K562 (cell line): ENCODE measurements around the gene ZSWIM6. TPM values are rescaled to one million over a fixed set of nuclear protein-coding genes. Genes with fewer than 3 reads are reported as not detected.

Source experiments
- ATAC-seq: fragments of 200-7000 bp; cut with Tn5 transposase; 3 replicates; pipeline ENCODE4 v1.9.1; 2020; ENCODE audit warnings: moderate library complexity
- BruUV-seq: library from RNA; stranded (reverse); fragments of 400-500 nt; replicated peaks from 2 replicates; lab custom pipeline; 2021; lab: Mats Ljungman, UMichigan
- CTCF ChIA-PET: fragments of 300-600 bp; formaldehyde crosslinking; extraction: SDS; loops from one replicate; lab custom pipeline; 2021; ENCODE audit warnings: low intra/inter-chr PET ratio; lab: Yijun Ruan, JAX
- POLR2A ChIA-PET: fragments of 300-600, 350-650 bp; sonication (Branson Sonifier 250); formaldehyde crosslinking; extraction: SDS; loops from one replicate; lab custom pipeline; 2021; ENCODE audit warnings: antibody characterized with exemption, inconsistent platforms; lab: Yijun Ruan, JAX
- DNase-seq, 4 experiments: peaks; one replicate each; pipeline versions ENCODE4 v3.0.0 to v3.0.0-alpha.2; 2011 to 2018; ENCODE audit warnings: low spot score in 3 of 4, mixed read lengths in 3 of 4; ENCODE audit errors: extremely low read depth in 1 of 4
- FAIRE-seq: peaks from 2 replicates; lab custom pipeline; 2011; peaks lifted over from hg19 to GRCh38; lab: Jason Lieb, UNC
- H2AFZ ChIP-seq: 2 replicates; pipeline ENCODE4 v1.6.0; 2011; ENCODE audit warnings: low read depth, low read length, control low read depth, inconsistent platforms
- H3K27ac ChIP-seq: fragments of 200-600 bp; 3 replicates; pipeline ENCODE4 v1.8.0; 2011; ENCODE audit warnings: low read depth, mild to moderate bottlenecking, control low read depth, inconsistent platforms, low read length, moderate library complexity, mixed read lengths; ENCODE audit errors: extremely low read depth
- H3K27me3 ChIP-seq, 2 experiments: fragments of 300-600 bp in 1 of 2; 2 replicates in 1 of 2; 3 replicates in 1 of 2; pipeline versions ENCODE4 v1.6.0 to v1.8.0; 2011; ENCODE audit warnings: inconsistent platforms in 2 of 2, low read length in 2 of 2, mild to moderate bottlenecking in 1 of 2, mixed read lengths in 1 of 2, moderate library complexity in 1 of 2; ENCODE audit not compliant: control insufficient read depth in 2 of 2, insufficient read depth in 2 of 2
- H3K36me3 ChIP-seq: fragments of 300-600 bp; 3 replicates; pipeline ENCODE4 v1.8.0; 2011; ENCODE audit warnings: mild to moderate bottlenecking, low read length, inconsistent platforms; ENCODE audit not compliant: control insufficient read depth, insufficient read depth
- H3K4me1 ChIP-seq, 2 experiments: fragments of 200-600 bp in 1 of 2; replicated peaks in 1 of 2; 2 replicates in 1 of 2; 3 replicates in 1 of 2; pipeline versions ENCODE4 v1.5.1 to v1.8.0; 2011; ENCODE audit warnings: inconsistent platforms in 2 of 2, low read length in 2 of 2, mild to moderate bottlenecking in 1 of 2, mixed read lengths in 1 of 2, moderate library complexity in 1 of 2; ENCODE audit not compliant: control insufficient read depth in 2 of 2, insufficient read depth in 2 of 2
- H3K4me2 ChIP-seq: 2 replicates; pipeline ENCODE4 v1.6.1; 2011; ENCODE audit warnings: low read length, control low read depth, inconsistent platforms, mixed read lengths; ENCODE audit not compliant: insufficient read depth
- H3K4me3 ChIP-seq: fragments of 200-600 bp; sonication (generic), shearing (Covaris generic); 2 replicates; pipeline ENCODE4 v1.5.1; 2016; ENCODE audit warnings: control low read depth, inconsistent platforms
- H3K79me2 ChIP-seq: fragments of 200-600 bp; 3 replicates; pipeline ENCODE4 v1.8.0; 2011; ENCODE audit warnings: low read length, inconsistent platforms; ENCODE audit not compliant: control insufficient read depth, insufficient read depth
- H3K9ac ChIP-seq, 2 experiments: 2 replicates each; pipeline versions ENCODE4 v1.6.0 to v1.6.1; 2011; ENCODE audit warnings: low read depth in 2 of 2, low read length in 2 of 2, control low read depth in 1 of 2, inconsistent platforms in 1 of 2, mild to moderate bottlenecking in 1 of 2, mixed read lengths in 1 of 2; ENCODE audit not compliant: insufficient read depth in 1 of 2
- H3K9me1 ChIP-seq: one replicate; pipeline ENCODE4 v1.6.0; 2011; ENCODE audit warnings: inconsistent platforms, mild to moderate bottlenecking, low read length, moderate library complexity; ENCODE audit not compliant: control insufficient read depth, insufficient read depth
- H3K9me3 ChIP-seq: replicated peaks from 2 replicates; pipeline ENCODE4 v1.5.1; 2011; ENCODE audit warnings: low read depth, low read length, inconsistent platforms; ENCODE audit not compliant: control insufficient read depth, insufficient read depth
- H4K20me1 ChIP-seq: replicated peaks from 2 replicates; pipeline ENCODE4 v1.6.1; 2011; ENCODE audit warnings: low read length, inconsistent platforms, mixed read lengths; ENCODE audit not compliant: control insufficient read depth, insufficient read depth
- ARID1B ChIP-seq: fragments of 450-650 bp; IDR thresholded peaks from 2 replicates; pipeline ENCODE4 v1.6.1; 2016; ENCODE audit warnings: antibody characterized with exemption, mild to moderate bottlenecking, inconsistent platforms
- ASH1L ChIP-seq: fragments of 450-650 bp; IDR thresholded peaks from 2 replicates; pipeline ENCODE4 v1.6.1; 2018; ENCODE audit warnings: borderline replicate concordance, mild to moderate bottlenecking, low read depth; ENCODE audit not compliant: partially characterized antibody
- COPS2 ChIP-seq: fragments of 450-650 bp; conservative IDR thresholded peaks from 2 replicates; pipeline ENCODE4 v1.6.1; 2016; ENCODE audit warnings: mild to moderate bottlenecking, moderate library complexity
- CTBP1 ChIP-seq: fragments of 450-650 bp; IDR thresholded peaks from 2 replicates; pipeline ENCODE4 v1.6.1; 2016; ENCODE audit warnings: borderline replicate concordance
- NR4A1 ChIP-seq, 2 experiments: fragments of 250-450 bp in 1 of 2; fragments of 450-650 bp in 1 of 2; sonication (Bioruptor Pico) in 1 of 2; IDR thresholded peaks; 2 replicates each; pipeline versions ENCODE4 v1.4.0 to v1.6.1; 2016 to 2020; ENCODE audit warnings: mild to moderate bottlenecking in 2 of 2, missing compliant biosample characterization in 1 of 2, missing genetic modification characterization in 1 of 2, moderate library complexity in 1 of 2
- RAD21 ChIP-seq, 2 experiments: fragments of 250-450 bp in 1 of 2; fragments of 450-650 bp in 1 of 2; sonication (Bioruptor Pico) in 1 of 2; formaldehyde crosslinking in 1 of 2; IDR thresholded peaks in 1 of 2; conservative IDR thresholded peaks in 1 of 2; 2 replicates each; pipeline versions ENCODE4 v1.4.0 to v1.8.0; 2020 to 2022; ENCODE audit warnings: mild to moderate bottlenecking in 2 of 2, moderate library complexity in 1 of 2
- RFX1 ChIP-seq: fragments of 450-650 bp; IDR thresholded peaks from 2 replicates; pipeline ENCODE4 v1.6.1; 2016; ENCODE audit warnings: mild to moderate bottlenecking, moderate library complexity
- TBL1XR1 ChIP-seq, 2 experiments: IDR thresholded peaks; 2 replicates each; pipeline ENCODE4 v1.6.1; 2012; ENCODE audit warnings: improper control_type of control experiment in 2 of 2, low read length in 2 of 2, mild to moderate bottlenecking in 1 of 2
- ZBTB8A ChIP-seq: fragments of 450-650 bp; IDR thresholded peaks from 2 replicates; pipeline ENCODE4 v1.6.1; 2018; ENCODE audit warnings: mild to moderate bottlenecking, moderate library complexity; ENCODE audit not compliant: partially characterized antibody
- ZNF224 ChIP-seq: sonication (generic); formaldehyde crosslinking; IDR thresholded peaks from 2 replicates; pipeline ENCODE4 v1.8.0; 2022; ENCODE audit warnings: mild to moderate bottlenecking, missing genetic modification reagents
- ZNF282 ChIP-seq: sonication (generic); formaldehyde crosslinking; IDR thresholded peaks from 2 replicates; pipeline ENCODE4 v1.8.1; 2023; ENCODE audit warnings: missing genetic modification reagents
- ZNF551 ChIP-seq: fragments of 250-450 bp; sonication (Bioruptor Pico); IDR thresholded peaks from 2 replicates; pipeline ENCODE4 v1.5.0; 2021; ENCODE audit warnings: mild to moderate bottlenecking, moderate library complexity
- WGBS: fragments of 100-300 bp; shearing (Covaris generic); methylation state at CpG from one replicate; pipeline ENCODE4 v1.1.6; 2016; ENCODE audit warnings: low coverage, mixed read lengths; ENCODE audit not compliant: insufficient coverage; ENCODE audit errors: missing lambda C conversion rate; 5-methylcytosine and 5-hydroxymethylcytosine counted together
- in situ Hi-C: fragments of 300-500 bp; cut with MboI; formaldehyde crosslinking; loops from 4 replicates; pipeline ENCODE4 v1.15.0; 2018; ENCODE audit warnings: inconsistent platforms, mixed read lengths
- intact Hi-C: fragments of 100-400 bp; cut with micrococcal nuclease; formaldehyde crosslinking; loops from 2 replicates; pipeline ENCODE4 v1.14.2; 2022
- polyA plus RNA-seq, 8 experiments: library from polyadenylated mRNA; depleted of rRNA in 4 of 8; stranded (reverse) in 5 of 8; unstranded in 3 of 8; fragments of >200 nt; fragmentation: Nextera tagmentation in 2 of 8; fragmentation: Illumina TruSeq in 1 of 8; extraction: Ambion mirVana in 2 of 8; extraction: Trizol in 1 of 8; gene quantifications; 2 replicates each; pipeline versions ENCODE4 v1.2.1 to v1.2.3, GENCODE V29; 2011 to 2014; ENCODE audit warnings: inconsistent platforms in 1 of 8, missing spikeins in 1 of 8
- total RNA-seq, 7 experiments: library from RNA; depleted of rRNA in 6 of 7; stranded (reverse); fragments of >200 nt in 6 of 7; fragmentation: Illumina TruSeq in 2 of 7; extraction: Trizol in 2 of 7; gene quantifications; 2 replicates each; pipeline versions ENCODE4 v1.2.1 to v1.2.3, GENCODE V29; 2011 to 2021; ENCODE audit warnings: low replicate concordance in 1 of 7
- TF ChIP-seq, protein P1 (sequence below): fragments of 250-450 bp; sonication (Bioruptor Pico); IDR thresholded peaks from 2 replicates; pipeline ENCODE4 v1.4.0; 2020; ENCODE audit warnings: mild to moderate bottlenecking

ZSWIM6 gene
- total and polyA plus RNA-seq, 9 of the 15 experiments (the other 6 are each of a cell fraction or from before 2014, with no cell fraction given) = 0.81 to 3.2 (median 2.0) TPM

DNA sequence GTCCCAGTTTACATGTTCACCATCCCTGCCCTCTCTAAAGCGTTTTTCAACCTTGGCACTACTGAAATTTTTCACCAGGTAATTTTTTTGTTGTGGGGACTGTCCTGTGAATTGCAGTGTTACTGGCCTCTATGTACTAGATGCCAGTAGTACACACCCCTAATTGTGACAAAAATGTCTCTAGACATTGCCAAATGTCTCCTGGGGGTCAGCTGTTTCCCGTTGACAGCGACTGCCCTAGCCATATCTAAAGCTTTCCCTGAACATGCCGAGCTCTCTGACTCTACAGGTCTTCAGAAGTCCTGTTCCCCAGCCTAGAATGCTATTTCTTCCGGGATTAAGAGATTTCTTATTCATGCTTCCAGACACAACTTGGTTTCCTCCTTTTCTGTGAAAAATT lies 235.3 kb downstream of the ZSWIM6 start:
- POLR2A ChIA-PET = no interaction called here
- intact Hi-C loops (no loop called here), in situ Hi-C loops (no loop called here)
- H3K4me2 ChIP-seq = no peak overlapping the region
- H3K9me3 ChIP-seq = no peaks in the 10 kb centered on the region
- H4K20me1 ChIP-seq = no peaks in the 10 kb centered on the region
- DNase-seq (no peak), FAIRE-seq (no peak), ATAC-seq (no peak)
- H3K9me1 ChIP-seq = no peaks in the 10 kb centered on the region
- H3K9ac ChIP-seq = no peak overlapping the region
- BruUV-seq = no TSS peak
- H3K36me3 ChIP-seq = no peaks in the 10 kb centered on the region
- CTCF ChIA-PET = no interaction called here
- no peak overlapping the region for H3K27ac ChIP-seq
- TF ChIP-seq TBL1XR1 (IDR thresholded peaks at IDR 0.05; ENCODE audit: low read length in 2 of 2) (no peak), ZBTB8A (no peak)
- TF ChIP-seq, protein P1, sequence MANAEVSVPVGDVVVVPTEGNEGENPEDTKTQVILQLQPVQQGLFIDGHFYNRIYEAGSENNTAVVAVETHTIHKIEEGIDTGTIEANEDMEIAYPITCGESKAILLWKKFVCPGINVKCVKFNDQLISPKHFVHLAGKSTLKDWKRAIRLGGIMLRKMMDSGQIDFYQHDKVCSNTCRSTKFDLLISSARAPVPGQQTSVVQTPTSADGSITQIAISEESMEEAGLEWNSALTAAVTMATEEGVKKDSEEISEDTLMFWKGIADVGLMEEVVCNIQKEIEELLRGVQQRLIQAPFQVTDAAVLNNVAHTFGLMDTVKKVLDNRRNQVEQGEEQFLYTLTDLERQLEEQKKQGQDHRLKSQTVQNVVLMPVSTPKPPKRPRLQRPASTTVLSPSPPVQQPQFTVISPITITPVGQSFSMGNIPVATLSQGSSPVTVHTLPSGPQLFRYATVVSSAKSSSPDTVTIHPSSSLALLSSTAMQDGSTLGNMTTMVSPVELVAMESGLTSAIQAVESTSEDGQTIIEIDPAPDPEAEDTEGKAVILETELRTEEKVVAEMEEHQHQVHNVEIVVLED (CRISPR knock-in tag) = no peak
- no peaks in the 10 kb centered on the region for H3K79me2 ChIP-seq
- 3% methylated on average over 5 of the region's 5 CpGs for WGBS
- no peak overlapping the region for H2AFZ ChIP-seq
- no peak overlapping the region for H3K4me3 ChIP-seq
- peaks cover 5 to 22% of the 10 kb centered on the region in 2 experiments; a peak in 4 of 5 replicates for H3K27me3 ChIP-seq
- H3K4me1 ChIP-seq = no peaks in the 10 kb centered on the region

DNA sequence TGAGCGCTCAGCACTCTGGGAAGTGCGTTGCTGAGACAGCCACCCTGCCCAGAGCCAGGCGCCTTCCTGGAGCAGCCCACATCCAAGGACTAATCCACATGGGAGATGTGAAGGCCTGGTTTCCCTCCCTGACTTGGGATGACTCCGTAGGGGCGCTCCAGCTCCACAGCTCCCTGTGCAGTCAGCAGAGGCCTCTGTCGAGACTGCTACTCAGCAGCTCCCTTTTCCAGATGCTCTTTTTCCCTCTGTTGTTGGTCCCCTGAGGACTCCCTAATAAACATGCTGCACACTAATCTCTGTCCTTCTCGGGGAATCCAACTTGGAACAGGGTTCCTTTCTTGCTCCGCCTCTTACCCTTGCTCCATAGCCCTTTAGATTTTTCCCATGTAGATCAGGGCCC lies 237.3 kb downstream of the ZSWIM6 start:
- intact Hi-C loops (no loop called here), in situ Hi-C loops (no loop called here)
- ChIA-PET POLR2A (no interaction called here), CTCF (no interaction called here)
- H3K27ac ChIP-seq = no peak overlapping the region
- ATAC-seq (no peak), FAIRE-seq (no peak), DNase-seq (no peak)
- H2AFZ ChIP-seq = no peak overlapping the region; the same call in 1 of the 2 replicates
- WGBS = 39% methylated on average over 8 of the region's 8 CpGs
- TF ChIP-seq ASH1L (no peak), CTBP1 (no peak), COPS2 (no peak), RFX1 (no peak), ARID1B (no peak), ZNF282 (CRISPR knock-in tag) (no peak), ZNF551 (CRISPR knock-in tag) (no peak), ZNF224 (no peak), NR4A1 (CRISPR knock-in tag; IDR thresholded peaks at IDR 0.05) (no peak), NR4A1 (tag; IDR thresholded peaks at IDR 0.05) (no peak), RAD21 (CRISPR knock-in tag; conservative IDR thresholded peaks at IDR 0.05 in 1 of 2, IDR thresholded peaks at IDR 0.05 in 1 of 2) (no peak)
- H3K9me3 ChIP-seq = no peaks in the 10 kb centered on the region
- no peak overlapping the region for H3K4me2 ChIP-seq
- H3K27me3 ChIP-seq = peaks cover 5 to 18% of the 10 kb centered on the region in 2 experiments; a peak in 4 of 5 replicates
- no peak overlapping the region for H3K4me3 ChIP-seq
- H3K9ac ChIP-seq = 0 out of 4 replicates have a peak overlapping the region, but pooled peaks of 1 of the 2 experiments have one; percentile 12
- no TSS peak for BruUV-seq
- no peaks in the 10 kb centered on the region for H3K36me3 ChIP-seq
- H3K79me2 ChIP-seq = no peaks in the 10 kb centered on the region
- no peaks in the 10 kb centered on the region for H3K9me1 ChIP-seq
- no peaks in the 10 kb centered on the region for H3K4me1 ChIP-seq
- H4K20me1 ChIP-seq = no peaks in the 10 kb centered on the region
